COLO668 (cell line): ENCODE data around the gene ENO4.

Source experiments
- DNase-seq: peaks from one replicate; lab custom pipeline; 2025; ENCODE audit not compliant: unreplicated experiment; lab: John Stamatoyannopoulos, UW

The ENO4 gene

GRCh38 chr10:116829711-116830110 lies 19.6 kb upstream of the ENO4 start:
- DNase-seq, result no peak

DNA sequence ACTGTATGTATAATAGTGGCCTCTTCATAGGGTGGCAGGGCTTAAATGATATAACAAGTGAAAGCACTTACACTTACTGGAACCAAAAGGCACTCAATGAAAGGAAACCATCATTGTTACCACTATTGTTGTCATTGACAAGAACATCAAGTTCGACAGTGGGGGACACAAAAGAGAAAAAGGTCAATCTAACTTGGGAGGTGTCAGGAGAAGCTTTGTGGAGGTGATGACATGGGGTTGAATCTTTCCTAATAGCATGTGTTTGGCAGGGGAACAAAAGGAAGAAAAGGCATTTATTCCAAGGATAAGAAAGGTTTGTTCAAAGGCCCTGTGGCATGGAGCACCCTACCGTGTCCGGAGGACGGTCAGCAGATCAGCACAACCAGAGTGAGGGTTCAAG lies 18.2 kb upstream of the ENO4 start:
- DNase-seq, result no peak

DNA sequence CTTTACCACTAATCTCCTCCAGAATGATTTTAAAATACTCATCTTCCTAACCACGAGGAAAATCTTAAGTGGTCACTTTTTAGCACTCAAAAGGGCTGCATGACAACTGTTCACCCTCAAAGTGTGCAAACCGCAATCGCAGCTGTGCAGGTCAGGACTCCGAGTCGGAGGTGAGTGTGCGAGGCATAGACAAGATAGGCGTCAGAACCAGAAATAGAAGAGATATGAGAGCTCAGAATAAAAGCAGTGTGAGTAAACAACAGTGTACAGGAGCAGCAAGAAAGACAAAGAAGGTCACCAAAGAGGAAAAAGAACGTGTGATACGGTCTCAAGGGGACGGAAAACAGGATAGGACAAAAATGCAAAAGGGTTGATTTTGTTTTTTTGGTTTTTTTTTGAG lies 17.5 kb upstream of the ENO4 start:
- no peak for DNase-seq

GRCh38 chr10:116833986-116834985 lies 15.0 kb upstream of the ENO4 start:
- no peak for DNase-seq

- no peak for DNase-seq
Observed at GRCh38 chr10:116835658-116836057, 13.6 kb upstream of the ENO4 start.

DNA sequence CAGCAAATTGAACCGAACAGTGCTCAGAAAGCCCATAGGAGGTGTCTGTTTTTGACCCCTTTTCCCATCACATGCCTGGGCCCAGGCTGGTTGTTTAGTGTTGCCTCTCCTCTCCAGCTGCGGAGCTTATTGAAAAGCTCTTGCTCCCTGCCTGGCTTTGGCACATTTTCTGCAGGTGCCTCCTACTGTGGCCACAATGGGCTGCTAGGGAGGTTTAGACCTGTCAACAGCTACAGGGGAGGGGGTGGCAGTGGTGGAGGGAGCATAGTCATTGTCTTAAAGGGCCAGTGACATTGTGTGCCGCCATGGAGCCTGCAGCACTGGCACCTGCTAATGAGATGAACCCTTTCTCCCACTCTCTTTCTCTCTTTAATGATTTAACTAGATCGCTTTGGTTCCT lies 13.2 kb upstream of the ENO4 start:
- DNase-seq, result no peak

- DNase-seq, result no peak
Observed at GRCh38 chr10:116836902-116837523, 12.3 kb upstream of the ENO4 start.

DNA sequence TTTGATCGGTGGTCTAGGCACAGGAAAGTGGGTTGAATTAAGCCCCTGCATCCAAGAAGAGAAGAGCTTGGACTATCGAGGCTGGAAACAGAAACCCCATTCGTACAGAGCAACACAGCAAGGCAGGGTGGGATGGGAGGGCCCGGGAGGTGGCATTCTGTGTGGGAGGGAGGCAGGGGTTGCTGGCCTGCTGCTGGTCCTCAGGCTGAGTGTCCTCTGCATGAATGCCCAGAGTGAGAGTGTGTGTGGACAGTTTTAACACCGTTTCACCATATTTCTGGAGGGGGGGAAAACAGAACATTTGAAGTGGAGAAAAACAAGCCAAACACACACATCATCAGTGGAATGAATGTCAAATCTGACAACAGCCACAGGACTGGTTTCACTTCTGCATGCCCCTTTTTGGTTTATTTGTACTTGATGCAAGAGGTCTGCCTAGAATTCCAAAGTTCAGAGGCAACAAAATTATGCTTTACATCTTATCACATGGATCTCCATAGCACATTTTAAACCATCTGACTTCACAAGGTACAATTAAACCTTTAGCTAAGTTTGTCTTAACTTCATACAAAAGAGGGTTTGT lies 11.1 kb upstream of the ENO4 start:
- no peak for DNase-seq

- no peak for DNase-seq
Observed at GRCh38 chr10:116840389-116841075, 8.8 kb upstream of the ENO4 start.

- no peak for DNase-seq
Observed at GRCh38 chr10:116845823-116846222, 3.5 kb upstream of the ENO4 start.

DNA sequence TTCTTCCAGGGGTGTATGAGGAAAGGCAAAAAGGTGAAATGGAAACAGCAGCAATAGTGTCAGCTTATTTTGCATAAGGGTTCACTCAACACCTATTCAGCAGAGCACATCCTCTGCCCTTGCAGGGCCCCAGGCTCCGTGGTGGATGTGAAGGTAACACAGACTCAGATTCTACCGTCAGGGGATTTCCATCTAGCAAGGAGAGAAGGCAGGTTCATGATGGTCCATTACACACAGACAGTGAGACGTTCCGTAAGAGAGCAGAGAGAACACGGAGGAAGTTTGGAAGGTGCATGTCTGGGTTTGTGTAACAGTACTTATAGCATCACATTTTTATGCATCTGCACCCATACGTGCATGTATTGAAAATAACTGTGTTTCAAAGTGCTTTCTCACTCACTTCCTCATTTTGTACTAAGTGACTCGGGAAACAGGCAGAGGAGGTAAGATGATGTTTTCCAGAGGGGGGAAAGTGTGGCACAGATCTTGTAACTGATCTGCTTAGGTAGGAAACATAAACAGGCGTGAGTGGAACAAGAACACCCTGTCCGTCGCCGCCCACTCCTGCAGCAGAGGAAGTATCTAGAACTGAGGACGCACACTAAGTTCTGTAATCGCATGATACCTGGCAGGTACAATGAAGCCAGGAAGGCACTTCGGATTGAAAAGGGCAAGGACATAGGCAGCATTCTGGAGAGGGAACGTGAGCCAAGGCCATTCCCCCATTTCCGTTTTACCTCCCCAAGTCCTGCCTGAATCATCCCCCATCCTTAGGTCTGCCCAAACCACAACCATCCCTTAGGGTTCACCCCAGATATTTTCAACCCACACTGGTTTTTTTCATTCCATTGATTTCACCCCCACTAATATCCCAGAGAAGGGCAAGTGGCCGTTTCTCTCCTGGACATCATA lies 1.0 kb upstream of the ENO4 start:
- DNase-seq, result no peak

GRCh38 chr10:116848944-116849247 lies 403 bp upstream of the ENO4 start:
- DNase-seq, result no peak

- no peak for DNase-seq
Observed at GRCh38 chr10:116850058-116850611, 836 bp downstream of the ENO4 start.

- no peak for DNase-seq
Observed at GRCh38 chr10:116852246-116852645, 2.9 kb downstream of the ENO4 start.

DNA sequence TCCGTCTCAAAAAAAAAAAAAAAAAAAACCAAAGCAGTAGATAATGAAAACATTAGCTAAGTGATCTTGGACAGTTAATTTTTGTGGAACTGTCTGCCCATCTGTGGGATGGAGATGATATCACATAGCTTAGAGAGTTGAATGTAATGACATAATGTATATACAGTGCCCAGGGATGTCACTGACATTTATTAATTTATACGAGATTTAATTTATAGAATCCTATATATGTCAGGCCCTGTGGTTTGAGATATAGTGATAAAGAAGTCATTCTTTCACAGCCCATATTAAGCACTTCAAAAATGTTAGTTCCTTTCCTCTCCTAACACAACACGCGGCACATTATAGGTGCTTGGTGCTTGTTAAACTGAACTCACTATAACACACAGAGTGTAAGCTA lies 4.0 kb downstream of the ENO4 start:
- no peak for DNase-seq

GRCh38 chr10:116853701-116854100 lies 4.4 kb downstream of the ENO4 start:
- no peak for DNase-seq

- no peak for DNase-seq
Observed at GRCh38 chr10:116857156-116857555, 7.9 kb downstream of the ENO4 start.

GRCh38 chr10:116861796-116862195 lies 12.5 kb downstream of the ENO4 start:
- DNase-seq, result no peak

GRCh38 chr10:116864436-116864835 lies 15.1 kb downstream of the ENO4 start:
- no peak for DNase-seq

GRCh38 chr10:116866066-116866465 lies 16.8 kb downstream of the ENO4 start:
- DNase-seq, result no peak
